ENCODE results near the gene TMEM259.

TMEM259 gene

DNA sequence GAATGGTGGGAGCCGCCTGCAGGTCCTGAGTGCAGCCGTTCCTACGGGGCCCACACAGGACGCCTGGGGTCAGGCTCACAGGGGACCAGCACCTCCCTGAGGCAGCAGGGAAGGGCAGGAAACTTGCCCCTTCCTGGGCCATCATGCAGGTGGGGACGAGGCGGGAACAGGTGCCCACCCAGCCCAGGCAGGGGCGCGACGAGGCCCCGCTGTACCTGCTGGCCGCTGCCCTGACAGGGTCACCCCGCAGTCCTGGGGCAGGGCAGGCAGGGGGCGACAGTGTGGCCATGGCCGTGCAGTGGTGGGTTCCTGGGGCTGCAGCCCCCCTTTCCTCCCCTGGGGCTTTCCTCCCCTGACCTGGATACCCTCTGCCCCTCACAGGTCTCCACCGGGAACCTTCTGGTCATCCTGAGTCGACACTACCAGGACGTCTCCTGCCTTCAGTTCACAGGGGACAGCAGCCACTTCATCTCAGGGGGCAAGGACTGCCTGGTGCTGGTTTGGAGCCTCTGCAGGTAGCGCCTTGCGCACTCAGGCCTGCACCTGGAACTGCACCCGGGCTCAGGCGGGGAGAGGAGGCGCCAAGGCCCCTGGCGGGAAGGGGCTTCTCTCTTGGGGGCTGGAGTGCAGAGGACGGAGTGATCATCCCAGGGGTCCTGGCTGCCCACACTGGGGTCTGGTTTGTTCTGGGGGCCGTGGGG is 31.4 kb downstream of the TMEM259 start:
- peaks cover 2 to 4% of the 10 kb centered on the region in 2 experiments for H3K4me1 ChIP-seq (ENCODE audit: control insufficient read depth in 1 of 2, insufficient read depth in 1 of 2, low read depth in 1 of 2, low read length in 1 of 2)
- no peaks in the 10 kb centered on the region for H3K36me3 ChIP-seq
- H3K4me3 ChIP-seq (ENCODE audit: low read depth in 1 of 2, low read length in 1 of 2) = no peak overlapping the region
- no peaks in the 10 kb centered on the region for H3K27me3 ChIP-seq
- H3K27ac ChIP-seq = no peak overlapping the region
- H3K9me3 ChIP-seq = no peaks in the 10 kb centered on the region
- TF ChIP-seq, protein P1, sequence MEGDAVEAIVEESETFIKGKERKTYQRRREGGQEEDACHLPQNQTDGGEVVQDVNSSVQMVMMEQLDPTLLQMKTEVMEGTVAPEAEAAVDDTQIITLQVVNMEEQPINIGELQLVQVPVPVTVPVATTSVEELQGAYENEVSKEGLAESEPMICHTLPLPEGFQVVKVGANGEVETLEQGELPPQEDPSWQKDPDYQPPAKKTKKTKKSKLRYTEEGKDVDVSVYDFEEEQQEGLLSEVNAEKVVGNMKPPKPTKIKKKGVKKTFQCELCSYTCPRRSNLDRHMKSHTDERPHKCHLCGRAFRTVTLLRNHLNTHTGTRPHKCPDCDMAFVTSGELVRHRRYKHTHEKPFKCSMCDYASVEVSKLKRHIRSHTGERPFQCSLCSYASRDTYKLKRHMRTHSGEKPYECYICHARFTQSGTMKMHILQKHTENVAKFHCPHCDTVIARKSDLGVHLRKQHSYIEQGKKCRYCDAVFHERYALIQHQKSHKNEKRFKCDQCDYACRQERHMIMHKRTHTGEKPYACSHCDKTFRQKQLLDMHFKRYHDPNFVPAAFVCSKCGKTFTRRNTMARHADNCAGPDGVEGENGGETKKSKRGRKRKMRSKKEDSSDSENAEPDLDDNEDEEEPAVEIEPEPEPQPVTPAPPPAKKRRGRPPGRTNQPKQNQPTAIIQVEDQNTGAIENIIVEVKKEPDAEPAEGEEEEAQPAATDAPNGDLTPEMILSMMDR (IDR thresholded peaks at IDR 0.05) = no peak

DNA sequence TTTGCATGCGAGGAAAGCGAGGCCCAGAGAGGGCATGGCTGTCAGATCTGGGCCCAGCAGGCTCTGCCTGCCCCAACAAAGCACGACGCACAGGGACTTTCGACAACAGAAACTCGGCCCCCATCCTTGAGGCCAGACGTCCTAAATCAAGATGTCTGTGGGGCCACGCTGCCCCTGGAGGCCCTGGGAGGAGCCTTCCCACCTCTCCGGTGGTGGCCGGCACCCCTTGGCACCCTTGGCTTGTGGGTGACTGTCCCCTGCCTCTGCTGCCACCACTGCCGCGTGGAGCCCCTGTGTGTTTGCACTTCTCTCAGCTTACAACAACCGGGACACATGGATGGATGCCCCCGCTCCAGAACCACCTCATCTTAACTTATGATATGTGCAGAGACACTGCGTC is 32.4 kb downstream of the TMEM259 start:
- H3K36me3 ChIP-seq = no peaks in the 10 kb centered on the region
- TF ChIP-seq, protein P1 (IDR thresholded peaks at IDR 0.05) = no peak
- H3K9me3 ChIP-seq = no peaks in the 10 kb centered on the region

DNA sequence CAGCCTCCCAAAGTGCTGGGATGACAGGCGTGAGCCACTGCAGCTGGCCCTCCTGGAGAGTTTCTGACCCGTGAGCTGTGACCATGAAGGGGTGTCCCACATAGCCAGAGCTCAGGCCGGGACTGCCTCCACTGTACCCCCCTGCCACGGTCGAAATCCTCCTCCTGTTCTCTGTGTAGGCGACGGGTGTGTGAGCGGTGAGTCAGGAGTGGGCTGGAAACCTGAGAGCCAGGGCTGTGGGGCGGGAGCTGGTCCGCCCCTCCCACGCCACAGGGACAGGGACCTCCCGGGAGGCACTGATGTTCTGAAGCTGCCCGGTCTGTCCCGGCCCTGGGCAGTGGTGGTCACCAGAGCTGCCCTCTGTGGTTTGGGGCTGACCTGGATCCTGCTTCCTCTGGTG is 32.8 kb downstream of the TMEM259 start:
- H3K4me1 ChIP-seq (ENCODE audit: control insufficient read depth in 1 of 2, insufficient read depth in 1 of 2, low read depth in 1 of 2, low read length in 1 of 2) = peaks cover 15 to 16% of the 10 kb centered on the region in 2 experiments
- H3K36me3 ChIP-seq = no peaks in the 10 kb centered on the region
- H3K27ac ChIP-seq = no peak overlapping the region
- no peaks in the 10 kb centered on the region for H3K27me3 ChIP-seq
- no peak overlapping the region for H3K4me3 ChIP-seq (ENCODE audit: low read depth in 1 of 2, low read length in 1 of 2)
- TF ChIP-seq, protein P1 (IDR thresholded peaks at IDR 0.05) = no peak
- H3K9me3 ChIP-seq = no peaks in the 10 kb centered on the region

More for the DNA sequence above, 32.4 kb downstream of the TMEM259 start:
- H3K4me1 ChIP-seq (ENCODE audit: control insufficient read depth in 1 of 2, insufficient read depth in 1 of 2, low read depth in 1 of 2, low read length in 1 of 2) = peaks cover 13% of the 10 kb centered on the region in 2 experiments
- H3K4me3 ChIP-seq (ENCODE audit: low read depth in 1 of 2, low read length in 1 of 2) = no peak overlapping the region
- no peak overlapping the region for H3K27ac ChIP-seq
- no peaks in the 10 kb centered on the region for H3K27me3 ChIP-seq

DNA sequence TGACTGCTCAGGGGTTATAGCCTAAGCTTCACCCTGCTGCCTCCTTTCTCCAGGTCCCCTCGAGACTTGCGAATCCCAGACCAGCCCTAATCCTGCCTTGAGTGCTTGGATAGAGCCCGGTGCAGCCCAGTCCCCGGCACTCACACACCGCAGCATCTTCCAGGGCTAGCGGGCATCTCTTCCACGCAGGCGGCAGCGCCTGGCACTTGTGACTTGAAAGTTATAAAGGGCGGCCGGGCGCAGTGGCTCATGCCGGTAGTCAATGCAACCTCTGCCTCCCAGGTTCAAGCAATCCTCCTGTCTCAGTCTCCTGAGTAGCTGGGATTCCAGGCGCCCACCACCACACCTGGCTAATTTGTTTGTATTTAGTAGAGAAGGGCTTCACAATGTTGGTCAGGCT is 34.8 kb downstream of the TMEM259 start:
- Histone ChIP-seq H3K4me3 (ENCODE audit: low read depth in 1 of 2, low read length in 1 of 2) (no peak overlapping the region), H3K4me1 (ENCODE audit: control insufficient read depth in 1 of 2, insufficient read depth in 1 of 2, low read depth in 1 of 2, low read length in 1 of 2) (peaks cover 22 to 24% of the 10 kb centered on the region in 2 experiments), H3K27ac (no peak overlapping the region), H3K36me3 (no peaks in the 10 kb centered on the region), H3K27me3 (no peaks in the 10 kb centered on the region), H3K9me3 (no peaks in the 10 kb centered on the region)
- TF ChIP-seq, protein P1 (IDR thresholded peaks at IDR 0.05) = no peak

DNA sequence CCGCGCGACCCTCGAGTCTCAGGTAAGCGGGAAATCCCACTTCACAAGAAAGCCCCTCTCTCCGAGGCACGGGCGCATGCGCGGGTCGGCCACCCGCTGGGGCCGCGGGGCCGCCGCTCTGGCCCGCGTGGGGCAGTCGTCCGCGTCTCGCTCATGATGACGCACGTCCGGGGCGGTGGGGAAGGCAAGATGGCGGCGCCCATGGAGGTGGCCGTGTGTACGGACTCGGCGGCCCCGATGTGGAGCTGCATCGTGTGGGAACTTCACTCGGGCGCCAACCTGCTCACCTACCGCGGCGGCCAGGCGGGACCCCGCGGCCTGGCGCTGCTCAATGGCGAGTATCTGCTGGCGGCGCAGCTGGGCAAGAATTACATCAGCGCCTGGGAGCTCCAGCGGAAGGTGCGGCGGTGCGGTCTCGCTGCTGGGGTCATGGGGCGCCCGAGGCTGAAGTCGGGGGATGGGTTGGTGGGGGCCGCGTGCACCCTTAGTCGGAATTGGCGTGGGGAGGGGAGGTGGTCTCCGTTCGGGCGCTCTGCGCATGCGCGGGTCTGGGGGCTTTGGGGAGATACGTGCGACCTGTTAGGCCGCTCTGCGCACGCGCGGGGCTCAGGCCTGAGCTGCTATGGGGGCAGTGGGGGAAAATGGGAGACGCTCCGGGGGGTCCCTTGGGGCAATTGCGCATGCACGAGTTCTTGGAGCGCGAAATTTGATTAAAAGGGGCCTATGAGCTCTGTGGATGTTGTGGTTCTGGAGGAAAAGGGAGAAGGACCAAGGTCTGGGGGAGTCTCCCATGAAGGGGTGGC is 36.6 kb downstream of the TMEM259 start, which contains the start of gene WDR18:
WDR18 (plus strand) TSS at position 181 of the 803 bp plus-strand sequence; CDS start at position 190, 9 bp downstream.
- no peaks in the 10 kb centered on the region for H3K36me3 ChIP-seq
- TF ChIP-seq, protein P1 (IDR thresholded peaks at IDR 0.05) = peak; percentile 77
- peak within 1 kb of the TSS; percentile 51 for H3K27ac ChIP-seq
- peak within 1 kb of the TSS; percentile 72 to 76 for H3K4me3 ChIP-seq (ENCODE audit: low read depth in 1 of 2, low read length in 1 of 2)
- H3K9me3 ChIP-seq = no peaks in the 10 kb centered on the region
- peaks cover 22 to 24% of the 10 kb centered on the region in 2 experiments for H3K4me1 ChIP-seq (ENCODE audit: control insufficient read depth in 1 of 2, insufficient read depth in 1 of 2, low read depth in 1 of 2, low read length in 1 of 2)
- H3K27me3 ChIP-seq = no peaks in the 10 kb centered on the region
